NCI-H226 (cell line): ENCODE data around the gene PAXIP1.
A peak's percentile ranks its signal among the peaks of the same experiment; 100 is the strongest.
"Not testable (repeated sequence)": the region's sequence is repeated elsewhere in the genome, so short reads cannot be mapped to it uniquely, and the experiment has no call there.

Experiments
- DNase-seq: peaks from one replicate; pipeline ENCODE4 v3.0.0-alpha.2; 2015

PAXIP1 gene

GRCh38 chr7:154934353-154934952 lies 68.5 kb downstream of the PAXIP1 start:
- not testable (repeated sequence) for DNase-seq

DNA sequence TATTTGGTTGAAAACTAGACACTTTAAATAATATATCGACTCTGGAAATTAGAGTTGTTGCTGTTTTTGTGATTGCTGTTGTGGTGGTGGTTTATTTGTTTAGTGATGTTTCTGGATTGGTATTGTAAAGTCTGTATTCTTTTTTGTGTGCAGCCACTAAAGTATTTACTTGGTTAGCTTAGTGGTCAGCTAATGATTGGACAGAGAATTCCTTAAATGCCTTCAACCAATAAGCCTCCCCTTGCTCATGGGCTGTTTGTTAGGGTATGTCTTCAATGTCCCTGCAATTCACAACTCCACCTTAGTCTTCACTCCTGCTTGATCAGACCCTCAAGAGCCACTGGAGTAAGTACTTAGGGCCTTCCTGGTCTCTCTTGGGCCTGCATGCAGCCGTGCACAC lies 71.0 kb downstream of the PAXIP1 start:
- DNase-seq: no peak

- DNase-seq: peak; percentile 11
These were observed 73.8 kb downstream of the PAXIP1 start for GRCh38 chr7:154929006-154929726.

- peak; percentile 86 for DNase-seq
These were observed 74.6 kb downstream of the PAXIP1 start for GRCh38 chr7:154928136-154929005.

DNA sequence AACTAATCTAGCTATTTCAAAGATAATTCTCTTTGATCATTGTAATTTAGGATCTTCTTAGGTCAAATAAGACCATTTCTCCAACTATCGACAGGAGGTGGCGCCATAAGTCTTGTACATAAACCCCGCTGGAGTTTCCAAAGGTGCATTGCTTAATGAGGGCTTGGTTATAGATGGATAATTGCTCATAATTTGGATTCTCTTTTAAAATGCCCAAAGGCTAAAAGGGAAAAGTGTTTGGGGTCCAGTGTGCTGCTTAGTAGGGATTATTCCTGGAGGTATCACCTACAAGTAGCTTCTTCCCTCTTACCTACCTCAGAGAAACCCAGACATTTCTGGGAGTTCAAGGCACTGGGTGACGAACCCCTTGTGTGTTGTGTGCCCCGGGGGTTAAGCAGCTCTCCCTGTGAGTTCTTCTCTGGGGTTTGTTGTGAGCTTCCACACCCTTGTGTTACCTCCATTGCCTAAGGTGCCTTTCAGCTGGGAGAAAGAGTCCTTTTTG lies 75.2 kb downstream of the PAXIP1 start:
- peak; percentile 43 for DNase-seq

DNA sequence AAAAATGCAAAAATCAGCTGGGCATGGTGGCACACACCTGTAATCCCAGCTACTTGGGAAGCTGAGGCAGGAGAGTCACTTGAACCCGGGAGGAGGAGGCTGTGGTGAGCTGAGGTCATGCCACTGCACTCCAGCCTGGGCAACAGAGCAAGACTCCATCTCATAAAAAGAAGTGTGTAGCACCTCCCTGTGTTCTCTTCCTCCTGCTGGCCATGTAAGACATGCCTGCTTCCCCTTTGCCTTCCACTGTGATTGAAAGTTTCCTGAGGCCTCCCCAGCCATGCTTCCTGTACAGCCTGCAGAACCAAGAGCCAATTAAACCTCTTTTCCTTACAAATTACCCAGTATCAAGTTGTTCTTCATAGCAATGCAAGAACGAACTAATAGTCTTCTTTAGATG lies 80.5 kb downstream of the PAXIP1 start:
- not testable (repeated sequence) for DNase-seq

GRCh38 chr7:154919344-154920225 lies 83.3 kb downstream of the PAXIP1 start:
- no peak for DNase-seq

- no peak for DNase-seq
These were observed 84.2 kb downstream of the PAXIP1 start for GRCh38 chr7:154918741-154919140.

DNA sequence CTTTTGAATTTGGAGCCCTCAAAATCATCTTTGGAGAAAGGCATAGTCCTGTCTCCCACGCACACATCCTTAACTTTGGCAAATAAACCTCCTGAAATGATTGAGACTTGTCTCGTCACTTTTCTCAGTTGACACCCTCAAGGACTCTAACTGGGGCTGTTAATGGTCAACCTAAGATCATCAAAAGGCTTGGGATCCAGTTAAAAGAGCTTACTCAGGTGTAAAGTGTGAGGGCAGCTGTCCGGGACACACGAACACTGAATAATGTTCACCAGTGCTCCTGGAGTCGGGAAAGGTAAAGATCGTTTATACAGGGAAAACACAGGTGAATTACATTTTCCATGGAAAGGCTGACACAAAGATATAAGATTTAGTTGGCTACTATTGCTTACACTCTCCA lies 84.7 kb downstream of the PAXIP1 start:
- no peak for DNase-seq

DNA sequence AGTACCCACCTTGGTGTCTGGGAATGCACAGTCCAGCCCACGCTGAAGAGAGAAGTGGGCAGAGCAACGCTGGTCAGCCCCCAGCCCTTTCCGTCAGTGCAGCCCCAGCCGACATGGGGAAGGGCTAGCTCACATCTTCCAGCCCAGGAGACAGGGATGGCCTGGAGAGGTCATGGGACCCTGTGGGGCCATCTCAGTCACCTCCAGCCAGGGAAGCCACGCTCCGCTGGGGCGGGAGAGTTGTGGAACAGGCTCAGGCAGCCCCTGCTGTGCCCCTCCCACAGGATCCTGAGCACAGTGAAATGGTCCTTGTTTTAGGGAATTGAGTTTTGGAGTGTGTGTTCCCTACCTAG lies 85.1 kb downstream of the PAXIP1 start:
- no peak for DNase-seq

- DNase-seq: no peak
These were observed 85.8 kb downstream of the PAXIP1 start for GRCh38 chr7:154916856-154917807.

DNA sequence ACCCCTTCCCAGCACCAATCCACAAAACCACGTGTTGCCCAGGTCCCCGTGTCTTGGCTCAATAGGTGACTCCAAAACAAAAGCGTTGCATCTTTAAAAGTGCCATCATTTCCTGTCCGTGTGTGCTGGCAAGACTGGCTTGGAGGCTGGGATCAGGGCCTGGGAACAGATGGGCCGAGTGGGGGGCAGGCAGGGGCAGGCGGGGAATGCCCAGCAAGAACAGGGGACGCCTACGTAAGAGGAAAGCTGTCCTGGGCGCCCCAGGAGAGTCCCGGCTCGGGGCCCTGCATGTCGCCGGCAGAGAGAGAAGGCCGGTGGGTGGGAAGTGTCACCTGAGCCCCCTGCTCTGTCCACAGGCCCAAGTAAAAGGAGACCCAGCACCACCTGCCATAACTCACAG lies 86.5 kb downstream of the PAXIP1 start:
- DNase-seq: no peak

DNA sequence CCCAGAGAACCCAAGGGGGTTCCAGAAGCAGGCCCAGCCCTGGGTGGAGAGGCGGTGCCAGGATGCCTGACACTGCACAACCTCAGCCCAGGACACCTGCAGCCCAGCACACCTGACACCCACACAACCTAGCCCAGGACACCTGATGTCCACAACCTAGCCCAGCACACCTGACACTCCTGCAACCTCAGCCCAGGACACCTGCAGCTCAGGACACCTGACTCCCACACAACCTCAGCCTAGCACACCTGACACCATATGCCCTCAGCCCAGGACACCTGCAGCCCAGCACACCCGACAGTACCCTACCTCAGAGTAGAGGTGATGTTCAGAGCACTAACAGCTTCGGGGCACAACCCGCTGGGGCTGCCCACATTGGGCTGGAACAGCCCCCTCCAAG lies 87.3 kb downstream of the PAXIP1 start:
- no peak for DNase-seq

DNA sequence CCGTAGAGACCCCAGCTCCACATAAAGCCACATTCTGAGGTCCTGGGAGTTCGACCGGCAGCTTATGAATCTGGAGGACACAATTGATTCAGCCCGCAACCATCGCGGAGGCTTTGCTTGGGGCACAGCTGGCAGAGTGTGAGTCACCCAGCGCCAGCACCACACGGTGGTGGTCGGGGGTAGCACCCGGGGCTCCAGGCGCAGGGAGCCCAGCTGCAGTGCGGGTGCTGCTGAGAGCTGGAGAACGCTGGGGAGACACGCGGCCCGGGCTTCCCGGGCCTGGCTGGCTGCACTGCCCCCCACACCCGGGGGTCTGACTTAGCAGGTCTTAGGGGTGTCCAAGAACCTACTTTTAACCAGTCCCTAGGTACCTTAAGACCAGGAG lies 87.9 kb downstream of the PAXIP1 start:
- no peak for DNase-seq

GRCh38 chr7:154914308-154914995 lies 88.5 kb downstream of the PAXIP1 start:
- DNase-seq: no peak

GRCh38 chr7:154913638-154914307 lies 89.2 kb downstream of the PAXIP1 start:
- DNase-seq: peak; percentile 36

- DNase-seq: no peak
These were observed 89.9 kb downstream of the PAXIP1 start for GRCh38 chr7:154912871-154913637.

GRCh38 chr7:154911862-154912455 lies 91.0 kb downstream of the PAXIP1 start:
- DNase-seq: no peak

DNA sequence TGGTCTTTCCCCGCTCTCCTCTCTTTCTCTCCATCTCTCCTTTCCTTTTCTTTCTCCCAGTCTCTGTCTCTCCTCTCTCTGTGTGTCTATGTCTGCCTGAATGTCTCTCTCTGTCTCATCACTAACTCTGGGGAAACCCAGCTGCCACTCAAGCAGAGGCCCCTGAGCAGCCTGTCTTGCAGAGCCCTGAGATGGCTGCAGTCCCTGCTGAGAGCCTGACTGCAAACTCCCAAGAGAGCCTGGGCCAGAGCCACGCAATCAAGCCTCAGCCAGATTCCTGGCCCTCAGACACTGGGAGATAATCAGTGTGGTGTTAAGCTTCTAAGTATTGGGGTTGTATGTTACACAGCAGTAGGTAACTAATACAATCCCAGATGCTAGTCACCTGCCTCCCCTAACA lies 91.5 kb downstream of the PAXIP1 start:
- no peak for DNase-seq
